NCI-H524 (cell line): ENCODE data around the gene ENOSF1.
A peak's percentile ranks its signal among the peaks of the same experiment; 100 is the strongest.
"Not testable (repeated sequence)": the region's sequence is repeated elsewhere in the genome, so short reads cannot be mapped to it uniquely, and the experiment has no call there.

Source experiments
- DNase-seq, 2 experiments: peaks; one replicate each; lab custom pipeline; 2025; lab: John Stamatoyannopoulos, UW

Gene ENOSF1

GRCh38 chr18:706405-706804 is 6.0 kb downstream of the ENOSF1 start:
- no peak for DNase-seq

GRCh38 chr18:703213-703967 is 9.0 kb downstream of the ENOSF1 start:
- DNase-seq, result no peak

GRCh38 chr18:697800-698199 is 14.6 kb downstream of the ENOSF1 start:
- DNase-seq, result peak; percentile 61 to 90

GRCh38 chr18:697012-697411 is 15.4 kb downstream of the ENOSF1 start:
- DNase-seq, result no peak

GRCh38 chr18:693466-694187 is 18.8 kb downstream of the ENOSF1 start:
- DNase-seq, result no peak

GRCh38 chr18:692824-693223 is 19.6 kb downstream of the ENOSF1 start:
- DNase-seq, result no peak

- no peak for DNase-seq
Measured at GRCh38 chr18:688323-688722, 24.1 kb downstream of the ENOSF1 start.

GRCh38 chr18:686339-687111 is 25.9 kb downstream of the ENOSF1 start:
- DNase-seq, result peak in 1 of 2 experiments; percentile 16

GRCh38 chr18:685438-685837 is 27.0 kb downstream of the ENOSF1 start:
- no peak for DNase-seq

- DNase-seq, result no peak
Measured at GRCh38 chr18:683531-683930, 28.9 kb downstream of the ENOSF1 start.

- no peak for DNase-seq
Measured at GRCh38 chr18:682833-683232, 29.6 kb downstream of the ENOSF1 start.

GRCh38 chr18:682416-682815 is 30.0 kb downstream of the ENOSF1 start:
- DNase-seq, result not testable (repeated sequence)

GRCh38 chr18:681985-682384 is 30.4 kb downstream of the ENOSF1 start:
- DNase-seq, result no peak

GRCh38 chr18:680392-680791 is 32.0 kb downstream of the ENOSF1 start:
- DNase-seq, result no peak

GRCh38 chr18:679516-679915 is 32.9 kb downstream of the ENOSF1 start:
- no peak for DNase-seq

GRCh38 chr18:678482-679182 is 33.8 kb downstream of the ENOSF1 start:
- DNase-seq, result no peak

- no peak for DNase-seq
Measured at GRCh38 chr18:677951-678381, 34.5 kb downstream of the ENOSF1 start.

- no peak for DNase-seq
Measured at GRCh38 chr18:677145-677544, 35.3 kb downstream of the ENOSF1 start.

GRCh38 chr18:676736-677135 is 35.7 kb downstream of the ENOSF1 start:
- no peak for DNase-seq

GRCh38 chr18:676069-676468 is 36.4 kb downstream of the ENOSF1 start:
- no peak for DNase-seq

GRCh38 chr18:675307-675706 is 37.1 kb downstream of the ENOSF1 start:
- DNase-seq, result no peak

GRCh38 chr18:673769-674168 is 38.7 kb downstream of the ENOSF1 start:
- no peak for DNase-seq
